GM21786 (cell line): Measurements from ENCODE around the gene SLC17A7.

Experiments
- ATAC-seq: cut with Tn5 transposase; IDR thresholded peaks from one replicate; pipeline ENCODE4 v1.9.1; 2021; ENCODE audit not compliant: unreplicated experiment

Gene SLC17A7

DNA sequence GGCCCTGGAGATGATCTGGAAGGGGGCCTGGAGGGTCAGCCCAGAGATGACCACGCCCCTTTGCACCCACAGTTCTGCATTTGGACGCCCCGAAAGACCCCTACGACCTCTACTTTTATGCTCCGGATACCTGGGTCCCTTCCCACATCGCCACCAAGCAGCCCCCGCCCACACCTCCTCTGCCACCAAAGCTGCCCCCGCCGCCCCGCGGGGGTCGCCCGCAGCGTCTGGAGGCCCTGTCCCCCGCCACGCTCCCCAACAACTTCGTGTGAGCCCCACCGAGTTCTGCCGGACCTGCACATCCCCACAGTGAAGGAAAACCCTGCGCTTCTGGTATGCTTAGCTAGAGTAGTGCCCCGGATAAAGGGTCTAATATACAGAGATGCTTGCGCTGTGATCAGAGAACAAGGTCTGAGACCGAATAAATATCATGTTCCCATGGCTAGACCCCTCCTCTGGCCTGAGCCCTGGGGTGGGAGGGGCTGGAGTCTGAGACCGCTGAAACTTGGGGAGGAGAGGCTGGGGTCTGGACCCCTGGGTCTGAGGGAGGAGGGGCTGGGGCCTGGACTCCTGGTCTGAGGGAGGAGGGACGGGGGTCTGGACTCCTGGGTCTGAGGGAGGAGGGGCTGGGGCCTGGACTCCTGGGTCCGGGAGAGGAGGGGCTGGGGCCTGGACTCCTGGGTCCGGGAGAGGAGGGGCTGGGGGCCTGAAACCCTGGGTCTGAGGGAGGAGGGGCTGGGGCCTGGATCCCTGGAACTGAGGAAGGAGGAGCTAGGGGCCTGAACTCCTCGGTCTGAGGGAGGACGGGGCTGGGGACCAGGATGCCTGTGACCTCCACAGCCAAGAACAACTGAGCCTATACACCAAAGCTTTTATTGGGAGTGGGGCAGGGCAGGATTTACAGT lies 12.5 kb downstream of the SLC17A7 start:
- no peak for ATAC-seq

DNA sequence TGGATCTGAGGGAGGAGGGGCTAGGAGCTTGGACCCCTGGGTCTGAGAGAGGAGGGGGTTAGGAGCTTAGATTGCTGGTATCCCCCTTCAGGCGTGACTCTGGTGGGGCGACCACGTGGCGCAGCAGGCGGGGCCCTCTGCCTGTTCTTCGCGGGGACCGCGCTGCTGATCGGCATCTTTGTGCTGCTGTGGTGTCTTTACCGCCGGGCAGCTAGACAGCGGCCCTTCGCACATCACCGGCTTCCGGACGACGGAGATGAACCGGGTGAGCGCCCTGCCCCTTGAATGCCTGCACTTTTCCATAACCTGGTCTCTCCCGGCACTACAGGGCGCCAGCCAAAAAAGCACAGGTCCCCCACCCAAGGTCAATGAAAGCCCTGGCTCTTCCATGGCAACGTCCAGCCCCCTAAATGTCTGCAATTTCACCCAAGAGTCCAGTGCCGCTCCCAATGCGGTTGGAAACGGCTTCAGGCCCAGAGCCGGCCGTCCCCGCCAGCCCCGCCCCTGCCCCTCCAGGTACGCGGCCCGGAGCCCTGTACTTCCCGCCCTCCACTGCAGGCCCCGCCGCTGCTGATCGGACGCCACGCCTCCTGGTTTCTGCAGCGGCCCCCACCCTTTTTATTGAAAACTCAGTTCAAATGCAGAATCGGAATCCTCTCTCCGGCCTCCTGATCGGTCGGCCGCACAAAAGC lies 13.3 kb downstream of the SLC17A7 start:
- ATAC-seq, result no peak

DNA sequence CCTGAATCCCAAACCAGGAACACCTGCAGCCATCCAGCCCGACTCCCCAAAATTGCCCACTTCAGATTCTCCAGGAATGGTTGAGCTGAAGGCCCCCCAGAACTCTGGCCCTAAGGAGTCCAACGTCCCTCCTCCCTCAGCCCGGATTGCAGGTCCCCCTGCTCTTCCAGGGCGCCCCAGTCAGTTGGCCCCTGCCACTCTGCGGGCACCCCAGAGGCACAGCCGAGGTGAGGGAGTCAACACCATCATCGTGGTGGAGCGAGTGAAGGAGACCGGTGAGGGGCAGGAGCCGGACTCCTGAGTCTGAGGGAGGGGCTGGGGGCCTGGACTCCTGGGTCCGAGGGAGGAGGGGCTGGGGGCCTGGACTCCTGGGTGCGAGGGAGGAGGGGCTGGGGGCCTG lies 14.0 kb downstream of the SLC17A7 start:
- ATAC-seq, result no peak

DNA sequence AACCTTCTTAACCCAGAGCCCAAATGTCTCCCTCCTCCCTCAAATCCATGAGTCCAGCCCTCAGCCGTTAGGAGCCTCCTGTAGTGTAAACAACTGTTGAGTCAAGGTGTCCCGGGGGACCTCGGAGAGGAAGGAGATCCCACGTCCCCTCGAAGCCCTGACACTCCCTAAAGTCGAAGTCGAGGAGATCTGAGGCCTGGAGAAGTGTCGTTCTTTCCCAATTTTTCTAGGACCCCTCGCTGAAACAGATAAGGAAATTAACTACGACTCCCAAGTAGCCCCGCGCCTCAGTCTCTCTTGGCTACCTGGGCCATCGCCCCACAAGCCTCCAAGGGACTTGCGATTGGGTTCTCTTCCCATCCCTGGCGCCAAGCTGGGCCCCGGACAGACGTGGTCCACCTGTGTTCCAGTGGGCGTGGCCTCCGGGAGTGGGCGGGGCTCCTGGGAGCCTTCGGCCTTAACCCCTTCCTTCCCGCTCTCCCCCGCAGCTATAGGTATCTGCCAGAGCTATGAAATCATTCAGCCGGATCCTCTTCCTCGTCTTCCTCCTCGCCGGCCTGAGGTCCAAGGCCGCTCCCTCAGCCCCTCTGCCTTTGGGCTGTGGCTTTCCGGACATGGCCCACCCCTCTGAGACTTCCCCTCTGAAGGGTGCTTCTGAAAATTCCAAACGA lies 15.3 kb downstream of the SLC17A7 start:
- no peak for ATAC-seq

DNA sequence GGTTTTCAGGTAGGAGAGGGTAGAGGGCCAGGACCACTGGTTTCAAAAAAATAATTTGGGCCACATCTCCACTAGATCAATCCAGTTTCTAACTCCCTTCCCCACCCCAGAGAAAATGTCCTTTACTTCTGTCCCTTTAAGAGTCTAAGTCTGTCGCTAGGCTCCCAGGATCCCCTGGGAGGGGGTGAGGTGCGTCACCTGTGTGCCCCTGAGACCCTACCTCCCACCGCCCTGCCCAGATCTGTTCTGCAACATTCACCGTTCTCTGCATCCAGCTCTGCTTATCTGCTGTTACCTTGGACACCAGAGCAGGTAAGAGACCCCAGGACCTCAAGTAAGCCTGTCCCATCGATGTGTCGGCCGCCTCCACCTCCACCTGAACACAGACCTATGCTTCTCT lies 16.1 kb downstream of the SLC17A7 start, which contains the start of gene GFY:
Gene GFY (plus strand): TSS at position 211 of the 400 bp plus-strand sequence. CDS start 1,043 bp downstream, outside the sequence.
- ATAC-seq, result no peak

DNA sequence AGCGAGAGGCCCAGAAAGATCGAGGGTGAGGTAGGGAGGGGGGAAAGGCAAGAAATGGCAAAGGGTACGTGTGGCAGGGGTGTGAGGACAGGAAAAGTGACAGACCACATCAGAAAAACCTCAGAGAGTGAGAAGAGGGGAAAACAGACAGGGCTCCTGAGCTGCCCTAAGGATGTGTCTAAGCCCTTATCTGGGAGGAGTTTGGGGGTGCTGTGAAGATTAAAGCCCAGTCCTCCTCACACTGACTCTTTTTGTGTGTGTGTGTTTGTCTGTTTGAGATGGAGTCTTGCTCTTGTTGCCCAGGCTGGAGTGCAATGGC lies 17.4 kb downstream of the SLC17A7 start:
- no peak for ATAC-seq

DNA sequence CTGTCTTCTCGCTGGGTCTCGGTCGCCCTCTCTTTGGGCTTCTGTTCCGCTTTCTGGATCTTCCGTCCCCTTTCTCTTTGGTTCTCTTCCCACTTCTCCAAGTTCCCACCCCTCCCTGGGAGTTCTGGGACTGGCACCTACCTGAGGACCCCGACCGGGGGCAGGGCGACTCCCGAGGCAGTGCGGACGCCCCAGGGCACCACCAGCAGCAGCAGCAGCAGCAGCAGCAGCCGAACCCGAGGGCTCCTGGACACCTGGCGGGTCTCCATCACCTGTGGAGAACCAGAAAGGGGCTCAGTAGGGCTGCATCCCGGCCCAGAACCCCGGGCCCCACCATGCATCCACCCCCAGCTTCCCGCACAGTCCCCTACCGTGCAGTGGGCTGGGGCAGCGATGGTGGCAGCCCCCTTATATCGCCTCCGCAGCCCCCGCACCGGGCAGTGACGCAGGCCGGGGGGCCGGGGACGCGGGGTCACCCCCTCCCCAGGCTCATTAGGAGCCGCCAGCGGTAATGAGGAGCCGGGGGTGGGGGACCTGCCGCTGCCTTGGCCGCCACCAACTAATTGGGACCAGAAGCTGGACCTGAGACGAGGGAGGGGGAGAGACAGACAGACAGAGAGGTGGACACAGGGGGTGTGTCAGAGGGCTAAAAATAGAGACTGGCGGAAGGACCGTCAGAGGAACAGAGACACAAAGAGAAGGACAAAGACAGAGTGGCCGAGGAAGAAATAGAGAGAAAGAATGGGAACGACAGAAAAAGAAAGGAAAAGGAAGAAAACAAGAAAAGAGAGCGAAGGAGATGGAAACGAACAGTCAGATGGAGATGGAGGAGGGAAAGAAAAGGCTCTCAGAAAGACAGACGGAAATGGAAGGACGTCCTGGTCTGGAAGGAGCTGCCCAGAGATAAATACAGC lies 18.0 kb downstream of the SLC17A7 start, which contains the start of gene PTH2:
Gene PTH2 (minus strand): TSS at position 371 of the 914 bp plus-strand sequence. CDS start 102 bp downstream, at position 269.
- no peak for ATAC-seq

DNA sequence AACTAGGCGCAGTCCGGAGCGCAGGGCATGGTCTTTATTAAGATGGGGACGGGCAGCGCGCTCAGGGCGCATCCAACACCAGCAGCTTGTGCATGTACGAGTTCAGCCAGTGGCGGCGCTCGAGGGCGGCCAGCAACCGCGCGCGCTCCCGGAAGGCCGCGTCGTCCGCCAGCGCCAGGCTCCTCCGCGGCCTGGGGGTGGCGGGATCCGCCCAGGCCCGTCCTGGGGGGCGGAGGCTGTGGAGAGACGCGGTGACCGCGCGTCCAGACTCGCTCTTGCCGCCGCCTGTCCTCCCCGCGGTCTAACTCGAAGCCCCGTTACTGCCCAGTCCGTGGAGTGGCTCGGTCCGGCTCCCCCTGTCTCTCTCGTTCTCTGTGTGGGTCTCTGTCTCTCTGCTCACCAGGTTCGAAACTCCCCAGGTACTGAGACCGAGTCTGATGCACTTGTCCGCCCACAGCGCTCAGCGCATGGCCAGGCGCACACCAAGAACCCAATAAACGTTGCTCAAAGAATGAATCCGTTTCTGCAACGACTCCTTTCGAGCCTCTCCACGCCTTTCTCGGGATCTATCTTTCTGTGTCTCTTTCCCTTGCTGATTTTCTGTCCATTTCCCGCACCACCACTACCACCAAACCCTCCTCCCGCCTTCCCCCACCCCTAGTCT lies 18.8 kb downstream of the SLC17A7 start:
- no peak for ATAC-seq

DNA sequence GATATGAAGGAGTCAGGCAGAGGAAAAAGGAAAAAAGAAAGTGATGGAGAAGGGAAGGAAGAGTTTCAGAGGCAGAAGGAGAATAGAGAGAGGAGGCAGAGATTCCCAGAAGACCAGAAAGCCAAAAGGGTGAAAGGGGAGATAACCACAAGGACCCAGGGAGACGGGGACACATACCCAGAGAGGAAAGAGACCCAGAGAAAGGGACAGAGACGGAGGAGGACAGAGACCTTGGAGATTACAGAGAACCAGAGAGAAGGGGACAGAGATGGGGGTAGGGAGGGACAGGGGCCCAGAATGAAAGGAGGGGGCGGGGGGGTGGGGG lies 19.5 kb downstream of the SLC17A7 start:
- no peak for ATAC-seq

DNA sequence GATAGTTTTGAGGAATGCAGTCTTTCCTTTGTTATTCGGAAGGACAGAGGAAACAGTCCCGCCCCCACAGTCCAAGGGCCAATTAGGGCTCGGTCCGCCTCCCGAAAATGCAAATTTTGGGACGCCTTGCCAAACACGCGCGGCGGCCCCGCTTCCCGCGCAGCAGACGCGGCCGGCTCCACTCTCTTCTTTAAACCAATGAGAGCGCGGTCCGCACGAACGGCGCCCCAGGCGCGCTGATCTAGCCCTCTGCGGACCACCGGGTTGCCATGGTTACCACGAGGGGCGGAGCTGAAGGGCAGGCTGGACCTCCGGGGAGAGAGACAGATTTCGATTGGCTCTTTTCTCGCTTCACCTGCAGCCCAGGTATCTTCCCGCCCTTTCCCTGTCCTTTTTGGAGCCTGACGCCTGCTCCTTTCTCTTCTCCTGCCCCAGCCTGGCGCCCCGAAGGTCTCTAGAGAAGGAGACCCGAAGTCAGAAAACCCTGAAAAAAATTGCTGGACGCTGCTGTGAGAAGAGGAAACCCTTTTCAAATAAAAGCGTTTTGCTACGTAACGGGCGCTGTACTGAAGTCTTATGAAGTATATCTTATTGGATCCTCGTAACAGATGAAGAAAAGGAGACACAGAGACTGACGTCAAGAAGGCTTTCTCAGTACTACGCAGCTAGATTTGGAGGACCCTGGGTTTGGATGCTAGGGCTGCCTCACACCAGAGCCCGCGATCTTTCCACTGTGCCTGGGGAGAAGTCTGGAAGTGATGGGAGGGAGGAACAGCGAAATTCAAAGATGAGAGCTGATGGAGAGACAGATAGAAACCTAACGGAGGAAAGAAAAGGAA lies 20.1 kb downstream of the SLC17A7 start:
- ATAC-seq, result no peak

DNA sequence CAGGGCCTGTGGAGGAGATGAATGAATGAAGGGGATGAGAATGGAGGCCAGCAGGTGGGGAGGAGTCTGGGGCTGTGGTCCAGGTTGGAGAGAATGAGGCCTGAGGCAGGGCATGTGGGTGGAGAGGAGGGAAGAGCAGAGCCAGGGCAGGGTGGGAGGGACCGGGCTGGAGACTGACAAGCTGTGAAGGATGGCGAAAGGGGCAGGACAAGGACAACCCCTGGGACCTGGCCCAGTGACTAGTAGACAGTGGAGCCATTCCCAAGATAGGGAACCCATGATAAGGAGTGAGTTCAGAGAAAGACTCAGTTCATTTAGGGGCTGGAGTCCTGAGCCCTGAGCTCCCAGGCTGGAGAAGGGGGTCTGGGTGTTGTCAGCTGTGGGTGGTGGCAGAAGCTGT lies 21.1 kb downstream of the SLC17A7 start:
- ATAC-seq, result no peak

DNA sequence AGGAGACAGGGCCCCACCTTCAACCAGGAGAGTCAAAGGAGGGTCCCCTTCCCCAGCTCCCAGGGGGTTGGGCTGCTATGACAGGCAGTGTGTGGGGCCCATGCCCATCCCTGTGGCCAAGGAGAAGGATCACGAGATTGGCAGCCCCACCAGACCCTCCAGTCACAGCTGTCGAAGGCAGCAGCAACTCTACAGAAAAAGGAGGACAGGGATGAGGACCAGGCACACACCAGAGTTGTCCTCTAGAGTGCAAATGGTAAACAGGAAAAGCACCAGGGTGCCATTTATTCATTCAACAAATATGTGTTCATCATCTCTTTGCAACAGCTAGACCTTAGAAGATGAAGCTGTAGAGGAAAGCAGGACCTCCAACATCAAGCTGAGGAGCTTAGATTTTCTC lies 22.2 kb downstream of the SLC17A7 start:
- no peak for ATAC-seq

DNA sequence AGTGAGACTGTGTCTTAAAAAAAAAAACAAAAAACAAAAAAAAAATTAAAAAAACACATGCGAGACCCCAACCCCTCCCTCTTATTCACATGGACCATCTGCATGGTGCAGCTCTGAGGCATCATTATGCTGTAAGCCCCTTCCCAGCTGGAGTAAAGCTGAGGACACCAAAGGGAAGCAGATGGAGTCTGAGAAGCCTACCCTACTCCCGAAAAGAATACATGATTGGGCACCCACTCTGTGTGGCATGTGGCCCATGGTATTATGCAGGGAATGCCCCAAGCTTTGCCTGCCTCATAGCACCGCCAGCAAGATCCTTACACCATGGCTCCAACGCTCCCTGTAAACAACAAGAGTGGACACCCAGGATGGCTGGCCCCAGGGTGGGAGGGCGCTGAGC lies 22.8 kb downstream of the SLC17A7 start:
- ATAC-seq, result no peak

DNA sequence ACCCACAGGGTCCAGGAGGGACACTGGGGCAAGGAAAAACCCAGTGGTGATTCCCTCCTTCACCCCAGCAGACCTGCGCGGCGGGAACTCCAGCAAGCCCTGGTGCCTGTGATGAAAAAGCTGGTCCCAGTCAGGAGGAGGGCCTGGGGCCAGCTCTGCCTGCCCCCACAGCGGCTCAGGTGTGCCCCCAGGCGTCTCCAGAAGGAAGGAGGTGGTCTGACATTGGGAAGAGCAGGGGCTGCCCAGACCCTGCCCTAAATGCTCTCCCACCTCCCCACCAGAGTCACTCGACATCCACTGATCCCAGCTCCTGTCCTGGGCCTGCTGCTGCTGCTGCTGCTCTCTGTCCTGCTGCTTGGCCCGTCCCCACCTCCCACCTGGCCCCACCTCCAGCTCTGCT lies 24.2 kb downstream of the SLC17A7 start:
- no peak for ATAC-seq

DNA sequence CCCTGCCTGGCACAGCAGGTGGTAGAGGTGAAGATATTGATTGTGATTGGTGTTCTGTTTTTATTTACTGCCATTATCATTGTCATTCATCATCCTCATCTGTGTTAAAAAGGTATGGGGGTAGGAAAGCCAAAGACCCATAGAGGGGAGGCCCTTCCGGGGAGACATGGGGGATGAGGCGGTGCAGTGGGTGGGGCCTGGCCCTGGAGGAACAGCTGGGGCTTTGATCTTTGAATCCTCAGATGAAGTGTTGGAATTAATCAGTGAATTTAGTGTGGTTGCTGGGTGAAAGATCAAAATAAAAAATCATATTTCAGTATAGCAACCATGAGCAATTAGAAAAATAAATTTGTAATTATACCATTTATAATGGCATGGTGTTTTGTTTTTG lies 25.5 kb downstream of the SLC17A7 start:
- ATAC-seq, result no peak

DNA sequence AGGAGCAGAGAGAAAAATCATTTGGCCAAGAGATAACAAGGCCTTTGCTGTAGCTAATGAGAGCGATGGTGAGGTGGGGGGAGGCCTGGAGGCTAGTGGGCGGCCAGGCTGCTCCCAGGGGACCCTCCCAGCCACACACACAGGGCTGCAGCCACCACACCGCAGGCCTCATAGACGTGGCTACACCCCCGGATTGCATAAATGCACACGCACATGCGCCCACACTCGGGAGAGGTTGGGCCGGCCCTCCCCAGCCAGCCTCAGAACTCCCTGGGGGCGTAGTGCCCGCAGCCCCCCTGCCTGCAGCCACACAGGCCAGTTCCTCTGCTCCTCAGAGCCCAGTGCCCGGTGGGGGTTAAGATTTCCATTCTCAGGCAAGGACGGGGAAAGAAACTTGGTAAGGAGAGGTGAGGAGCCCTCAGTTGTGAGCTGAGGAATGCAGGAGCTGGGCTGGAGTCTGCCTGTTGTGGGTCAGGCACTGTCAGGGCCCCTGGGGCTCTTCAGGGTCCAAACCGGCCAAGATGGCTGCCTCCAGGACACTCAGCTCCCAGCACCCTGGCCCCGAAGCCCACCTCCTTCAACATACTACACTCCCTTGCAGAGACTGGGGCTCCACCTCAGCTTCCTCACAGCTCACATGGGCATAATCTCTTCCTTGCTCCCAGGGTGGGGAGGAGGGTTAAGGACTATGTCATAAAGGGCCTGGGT lies 26.1 kb downstream of the SLC17A7 start:
- ATAC-seq, result no peak

DNA sequence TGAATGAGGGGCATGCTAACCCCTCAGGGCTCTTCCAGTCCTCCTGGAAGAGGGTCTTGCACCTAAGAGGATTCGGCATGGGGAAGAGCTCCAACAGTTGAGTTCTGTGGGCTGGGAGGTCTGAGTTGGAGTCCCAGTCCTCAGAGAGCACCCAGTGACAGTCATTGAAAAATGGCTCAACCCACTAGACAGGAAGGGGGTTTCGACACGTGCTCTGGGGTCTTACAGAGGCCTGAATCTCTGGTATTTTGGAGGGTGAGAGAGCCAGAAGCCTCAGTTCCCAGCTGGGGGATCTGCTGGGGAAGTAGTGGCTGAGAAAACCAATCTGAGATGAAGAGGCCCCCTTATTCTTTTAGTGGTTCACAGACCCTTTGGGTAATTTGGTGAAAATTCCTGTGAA lies 27.1 kb downstream of the SLC17A7 start:
- ATAC-seq, result no peak

DNA sequence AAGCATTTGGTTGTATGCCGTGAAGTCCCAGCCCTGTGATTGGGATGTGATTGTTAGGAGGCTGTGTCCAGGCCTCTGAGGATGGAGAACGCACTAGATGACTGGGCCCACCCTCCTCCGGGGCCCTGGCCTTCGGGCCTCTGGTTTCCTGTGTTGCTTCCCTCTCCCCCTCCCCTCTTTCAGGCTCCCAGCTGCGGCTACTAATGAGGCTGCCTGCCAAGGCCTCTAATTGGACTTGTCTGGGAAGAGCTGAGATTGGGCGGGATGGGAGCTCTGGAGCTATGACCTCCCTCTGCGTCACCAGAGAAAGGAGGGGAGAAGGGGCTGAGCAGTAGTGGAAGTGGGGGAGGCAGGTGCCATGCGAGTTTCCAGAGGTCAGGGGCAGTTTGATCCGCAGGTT lies 28.0 kb downstream of the SLC17A7 start:
- ATAC-seq, result no peak
